Measurements from ENCODE around the gene CD86. TPM values are rescaled to one million over a fixed set of nuclear protein-coding genes. Genes with fewer than 3 reads are reported as not detected.

The CD86 gene
- total RNA-seq, 2 experiments from 2014 or later: 0.69 to 1.4 TPM

DNA sequence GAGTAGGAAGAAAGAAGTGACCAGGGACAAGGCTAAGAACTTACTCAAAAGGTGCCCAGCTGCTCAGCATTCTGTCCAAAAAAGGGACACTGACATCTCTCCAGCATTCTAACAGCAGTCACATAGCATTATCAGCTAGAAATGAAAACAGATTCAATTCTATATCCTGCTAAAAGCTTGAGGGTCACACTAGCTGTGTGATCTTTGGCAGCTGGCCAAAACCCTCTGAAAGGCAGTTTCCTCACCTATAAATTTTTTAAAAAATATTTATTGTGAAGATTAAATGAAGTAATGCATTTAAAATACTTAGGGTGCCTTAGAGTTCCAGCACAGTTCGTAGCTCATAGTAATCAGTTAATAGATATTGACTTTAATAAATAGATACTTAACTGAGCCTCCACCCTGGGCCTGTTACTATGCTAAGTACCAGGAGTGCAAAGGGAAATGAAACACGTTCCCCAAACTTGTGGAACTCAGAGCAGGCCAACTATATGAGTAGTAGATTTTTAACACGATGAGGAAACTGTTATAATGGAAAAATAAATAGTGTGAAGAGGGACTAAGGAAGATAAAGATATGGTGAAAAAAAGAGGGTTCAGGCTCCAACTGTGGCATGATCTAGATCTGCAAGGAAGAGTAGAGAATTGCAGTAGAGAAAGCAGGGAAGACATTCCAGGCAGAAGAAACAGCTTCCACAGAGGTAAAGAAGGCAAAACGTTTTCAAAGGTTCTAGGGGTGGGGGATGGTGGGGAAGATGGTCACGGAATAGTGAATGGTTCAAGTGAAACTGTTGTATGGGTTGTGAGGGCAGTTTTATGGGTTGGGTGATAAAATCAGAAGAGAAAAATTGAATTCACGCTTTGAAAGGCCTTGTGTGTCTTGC lies 11.4 kb downstream of the CD86 start:
- CTCF ChIA-PET: no interaction called here
- H3K9me3 Mint-ChIP-seq: no peaks in the 10 kb centered on the region
- intact Hi-C loops (cut with DNase I, micrococcal nuclease): no loop called here
- H3K27me3 ChIP-seq (ENCODE audit: control insufficient read depth in 1 of 2, insufficient read depth in 2 of 2, low read length in 2 of 2): no peaks in the 10 kb centered on the region
- POLR2A ChIA-PET: no interaction called here
- H3K4me1 Mint-ChIP-seq (ENCODE audit: low read depth): no peaks in the 10 kb centered on the region
- H3K9me3 ChIP-seq (ENCODE audit: control insufficient read depth in 1 of 2, insufficient read depth in 1 of 2, low read length in 2 of 2): no peaks in the 10 kb centered on the region
- no peak for TF ChIP-seq CTCF (IDR thresholded peaks at IDR 0.05)
- no peaks in the 10 kb centered on the region for H3K36me3 ChIP-seq (ENCODE audit: insufficient read depth, low read length)
- no peak overlapping the region for H3K27ac ChIP-seq (ENCODE audit: low read depth in 1 of 2, low read length in 2 of 2)
- no peak overlapping the region for H3K4me3 Mint-ChIP-seq
- no peaks in the 10 kb centered on the region for H3K4me1 ChIP-seq (ENCODE audit: insufficient read depth, low read length)
- H3K27me3 Mint-ChIP-seq: no peaks in the 10 kb centered on the region
- ATAC-seq (ENCODE audit: poor library complexity) (no peak), DNase-seq (no peak)
- H3K36me3 Mint-ChIP-seq (ENCODE audit: low read depth): no peaks in the 10 kb centered on the region
- H3K27ac Mint-ChIP-seq: no peak overlapping the region
- no peak overlapping the region for H3K4me3 ChIP-seq (ENCODE audit: low read length)

DNA sequence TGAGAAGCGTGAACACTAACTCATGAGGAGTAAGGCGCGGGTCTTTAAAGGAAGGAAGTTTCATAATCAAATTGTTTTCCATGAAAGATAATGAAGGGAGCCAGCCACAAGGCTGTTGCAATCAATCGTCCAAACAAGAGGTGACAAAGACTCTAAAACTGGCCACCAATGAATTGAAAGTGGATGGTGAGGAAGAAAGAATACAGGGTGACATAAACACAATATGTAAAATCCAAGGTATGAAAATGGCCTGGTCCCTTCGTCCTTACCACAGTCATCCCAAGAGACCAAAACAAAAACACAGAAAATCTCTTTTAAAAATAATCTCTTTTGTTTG lies 12.0 kb downstream of the CD86 start:
- H3K9me3 Mint-ChIP-seq: no peaks in the 10 kb centered on the region
- CTCF ChIA-PET: no interaction called here
- Histone ChIP-seq H3K27ac (ENCODE audit: low read depth in 1 of 2, low read length in 2 of 2) (no peak overlapping the region), H3K36me3 (ENCODE audit: insufficient read depth, low read length) (no peaks in the 10 kb centered on the region), H3K27me3 (ENCODE audit: control insufficient read depth in 1 of 2, insufficient read depth in 2 of 2, low read length in 2 of 2) (no peaks in the 10 kb centered on the region), H3K9me3 (ENCODE audit: control insufficient read depth in 1 of 2, insufficient read depth in 1 of 2, low read length in 2 of 2) (no peaks in the 10 kb centered on the region), H3K4me1 (ENCODE audit: insufficient read depth, low read length) (no peaks in the 10 kb centered on the region), H3K4me3 (ENCODE audit: low read length) (no peak overlapping the region)
- intact Hi-C loops (cut with DNase I, micrococcal nuclease): no loop called here
- H3K27ac Mint-ChIP-seq: no peak overlapping the region
- H3K36me3 Mint-ChIP-seq (ENCODE audit: low read depth): no peaks in the 10 kb centered on the region
- ATAC-seq (ENCODE audit: poor library complexity): no peak
- H3K4me3 Mint-ChIP-seq: no peak overlapping the region
- no peak for TF ChIP-seq CTCF (IDR thresholded peaks at IDR 0.05)
- POLR2A ChIA-PET: no interaction called here
- no peaks in the 10 kb centered on the region for H3K4me1 Mint-ChIP-seq (ENCODE audit: low read depth)
- H3K27me3 Mint-ChIP-seq: no peaks in the 10 kb centered on the region
- DNase-seq: peak in 1 of 14 experiments; percentile 13

GRCh38 chr3:122067588-122068240 lies 12.6 kb downstream of the CD86 start:
- CTCF ChIA-PET: no interaction called here
- POLR2A ChIA-PET: no interaction called here
- Histone ChIP-seq H3K9me3 (ENCODE audit: control insufficient read depth in 1 of 2, insufficient read depth in 1 of 2, low read length in 2 of 2) (no peaks in the 10 kb centered on the region), H3K27ac (ENCODE audit: low read depth in 1 of 2, low read length in 2 of 2) (no peak overlapping the region), H3K4me3 (ENCODE audit: low read length) (no peak overlapping the region), H3K4me1 (ENCODE audit: insufficient read depth, low read length) (no peaks in the 10 kb centered on the region), H3K36me3 (ENCODE audit: insufficient read depth, low read length) (no peaks in the 10 kb centered on the region), H3K27me3 (ENCODE audit: control insufficient read depth in 1 of 2, insufficient read depth in 2 of 2, low read length in 2 of 2) (no peaks in the 10 kb centered on the region)
- ATAC-seq (ENCODE audit: poor library complexity) (no peak), DNase-seq (no peak)
- no peak overlapping the region for H3K27ac Mint-ChIP-seq
- H3K9me3 Mint-ChIP-seq: no peaks in the 10 kb centered on the region
- no peaks in the 10 kb centered on the region for H3K27me3 Mint-ChIP-seq
- H3K4me1 Mint-ChIP-seq (ENCODE audit: low read depth): no peaks in the 10 kb centered on the region
- no peak overlapping the region for H3K4me3 Mint-ChIP-seq
- no peak for TF ChIP-seq CTCF (IDR thresholded peaks at IDR 0.05)
- no peaks in the 10 kb centered on the region for H3K36me3 Mint-ChIP-seq (ENCODE audit: low read depth)
- intact Hi-C loops (cut with DNase I, micrococcal nuclease): no loop called here

Data from CD4-positive, alpha-beta T cell (primary cell).